IMR-90 (cell line): ENCODE data around the gene EXOC4. TPM values are rescaled to one million over a fixed set of nuclear protein-coding genes. Genes with fewer than 3 reads are reported as not detected.

Experiments used
- ATAC-seq: fragments of 200-7000 bp; cut with Tn5 transposase; 2 replicates; pipeline ENCODE4 v1.9.1; 2020; ENCODE audit warnings: low read depth, mild to moderate bottlenecking, moderate library complexity
- BruUV-seq: library from RNA; stranded (reverse); fragments of 400-500 nt; replicated peaks from 2 replicates; lab custom pipeline; 2021; lab: Mats Ljungman, UMichigan
- CTCF ChIA-PET: fragments of 300-600 bp; formaldehyde crosslinking; extraction: SDS; loops from one replicate; lab custom pipeline; 2021; ENCODE audit warnings: antibody characterized with exemption; lab: Yijun Ruan, JAX
- POLR2A ChIA-PET: fragments of 300-600 bp; sonication (Branson Sonifier 250); formaldehyde crosslinking; loops from one replicate; lab custom pipeline; 2022; ENCODE audit warnings: antibody characterized with exemption; ENCODE audit not compliant: unreplicated experiment; lab: Charles Lee
- DNase-seq: peaks from one replicate; pipeline ENCODE4 v3.0.0; 2013
- H2AFZ ChIP-seq: replicated peaks from 2 replicates; pipeline ENCODE3; 2013; ENCODE audit warnings: low read length, mild to moderate bottlenecking; ENCODE audit not compliant: poor library complexity
- H2AK5ac ChIP-seq: 2 replicates; pipeline ENCODE4 v1.6.1; 2013; ENCODE audit warnings: low read depth, low read length, inconsistent platforms
- H2AK9ac ChIP-seq: replicated peaks from 2 replicates; pipeline ENCODE3; 2013; ENCODE audit warnings: mild to moderate bottlenecking, low read depth, low read length, moderate library complexity; ENCODE audit not compliant: poor library complexity
- H2BK120ac ChIP-seq: 2 replicates; pipeline ENCODE4 v1.6.1; 2013; ENCODE audit warnings: low read depth, low read length, inconsistent platforms
- H2BK15ac ChIP-seq: 3 replicates; pipeline ENCODE4 v1.6.1; 2013; ENCODE audit warnings: low read depth, low read length, inconsistent platforms
- H2BK20ac ChIP-seq: 2 replicates; pipeline ENCODE4 v1.6.1; 2013; ENCODE audit warnings: low read depth, mild to moderate bottlenecking, inconsistent platforms, low read length, moderate library complexity
- H2BK5ac ChIP-seq: 2 replicates; pipeline ENCODE4 v1.6.1; 2013; ENCODE audit warnings: mild to moderate bottlenecking, low read depth, low read length, inconsistent platforms; ENCODE audit not compliant: poor library complexity, severe bottlenecking
- H3K14ac ChIP-seq: replicated peaks from 2 replicates; pipeline ENCODE4 v1.6.1; 2013; ENCODE audit warnings: low read depth, low read length, inconsistent platforms
- H3K18ac ChIP-seq: 2 replicates; pipeline ENCODE4 v1.6.1; 2013; ENCODE audit warnings: low read depth, low read length, control low read depth
- H3K23ac ChIP-seq: 2 replicates; pipeline ENCODE4 v1.6.1; 2013; ENCODE audit warnings: low read depth, low read length, inconsistent platforms
- H3K27ac ChIP-seq: 2 replicates; pipeline ENCODE4 v1.5.1; 2013; ENCODE audit warnings: mild to moderate bottlenecking, control low read depth, low read length; ENCODE audit not compliant: insufficient read depth
- H3K27me3 ChIP-seq: 2 replicates; pipeline ENCODE4 v1.6.1; 2013; ENCODE audit warnings: low read length; ENCODE audit not compliant: control insufficient read depth, insufficient read depth
- H3K36me3 ChIP-seq: 2 replicates; pipeline ENCODE4 v1.6.1; 2013; ENCODE audit warnings: low read length, mixed read lengths; ENCODE audit not compliant: control insufficient read depth, insufficient read depth
- H3K4ac ChIP-seq: 2 replicates; pipeline ENCODE4 v1.6.1; 2013; ENCODE audit warnings: low read depth, low read length, inconsistent platforms
- H3K4me1 ChIP-seq: 2 replicates; pipeline ENCODE4 v1.6.1; 2013; ENCODE audit warnings: low read length, mixed read lengths; ENCODE audit not compliant: control insufficient read depth, insufficient read depth
- H3K4me2 ChIP-seq: 2 replicates; pipeline ENCODE4 v1.6.1; 2013; ENCODE audit warnings: low read depth, mild to moderate bottlenecking, control low read depth, low read length, moderate library complexity
- H3K4me3 ChIP-seq: 2 replicates; pipeline ENCODE4 v1.5.1; 2013; ENCODE audit warnings: low read depth, mild to moderate bottlenecking, control low read depth, low read length, moderate library complexity; ENCODE audit not compliant: insufficient read depth
- H3K56ac ChIP-seq: 2 replicates; pipeline ENCODE4 v1.6.1; 2013; ENCODE audit warnings: low read length, inconsistent platforms; ENCODE audit not compliant: insufficient read depth; ENCODE audit errors: extremely low read depth
- H3K79me1 ChIP-seq, 2 experiments: 2 replicates each; pipeline ENCODE4 v1.6.1; 2013; ENCODE audit warnings: low read length in 2 of 2, inconsistent platforms in 1 of 2, low read depth in 1 of 2
- H3K9ac ChIP-seq: 2 replicates; pipeline ENCODE4 v1.6.1; 2013; ENCODE audit warnings: low read depth, low read length, control low read depth
- H3K9me1 ChIP-seq: 2 replicates; pipeline ENCODE4 v1.6.1; 2013; ENCODE audit warnings: low read length, inconsistent platforms; ENCODE audit not compliant: insufficient read depth
- H3K9me3 ChIP-seq: 2 replicates; pipeline ENCODE4 v1.6.1; 2013; ENCODE audit warnings: low read length; ENCODE audit not compliant: control insufficient read depth, insufficient read depth
- H4K20me1 ChIP-seq: 2 replicates; pipeline ENCODE4 v1.6.1; 2013; ENCODE audit warnings: low read length, inconsistent platforms; ENCODE audit not compliant: insufficient read depth
- H4K5ac ChIP-seq: 2 replicates; pipeline ENCODE4 v1.6.1; 2013; ENCODE audit warnings: mild to moderate bottlenecking, low read depth, low read length, control low read depth
- H4K8ac ChIP-seq, 2 experiments: 2 replicates each; pipeline ENCODE4 v1.6.1; 2013; ENCODE audit warnings: low read depth in 2 of 2, low read length in 2 of 2, control low read depth in 1 of 2, inconsistent platforms in 1 of 2
- H4K91ac ChIP-seq: 2 replicates; pipeline ENCODE4 v1.6.1; 2013; ENCODE audit warnings: low read depth, low read length, inconsistent platforms; ENCODE audit not compliant: insufficient read depth
- BHLHE40 ChIP-seq: fragments of 150-350 bp; IDR thresholded peaks from 2 replicates; pipeline ENCODE4 v1.6.1; 2016; ENCODE audit warnings: mild to moderate bottlenecking, low read depth, low read length
- CEBPB ChIP-seq: IDR thresholded peaks from 2 replicates; pipeline ENCODE4 v1.6.1; 2012; ENCODE audit warnings: low read depth, low read length, improper control_type of control experiment
- CHD1 ChIP-seq: IDR thresholded peaks from 2 replicates; pipeline ENCODE4 v1.6.1; 2012; ENCODE audit warnings: low read depth, low read length, improper control_type of control experiment
- ELK1 ChIP-seq: fragments of 150-350 bp; IDR thresholded peaks from 2 replicates; pipeline ENCODE4 v1.6.1; 2016; ENCODE audit warnings: low read depth, mild to moderate bottlenecking, low read length, moderate library complexity, borderline replicate concordance
- FOS ChIP-seq: fragments of 150-350 bp; IDR thresholded peaks from 2 replicates; pipeline ENCODE4 v1.6.1; 2016; ENCODE audit warnings: low read depth, low read length
- MAFK ChIP-seq: IDR thresholded peaks from 2 replicates; pipeline ENCODE4 v1.6.1; 2012; ENCODE audit warnings: low read depth, low read length, improper control_type of control experiment
- MAZ ChIP-seq: IDR thresholded peaks from 2 replicates; pipeline ENCODE4 v1.6.1; 2012; ENCODE audit warnings: low read depth, mild to moderate bottlenecking, low read length, improper control_type of control experiment, moderate library complexity, borderline replicate concordance
- MXI1 ChIP-seq: IDR thresholded peaks from 2 replicates; pipeline ENCODE4 v1.6.1; 2012; ENCODE audit warnings: low read depth, mild to moderate bottlenecking, low read length, moderate library complexity, borderline replicate concordance
- NFE2L2 ChIP-seq: fragments of 150-350 bp; IDR thresholded peaks from 2 replicates; pipeline ENCODE4 v1.6.1; 2016; ENCODE audit warnings: low read depth, mild to moderate bottlenecking, low read length
- POLR2A ChIP-seq: IDR thresholded peaks from 2 replicates; pipeline ENCODE4 v1.6.1; 2012; ENCODE audit warnings: mild to moderate bottlenecking, low read depth, low read length
- RAD21 ChIP-seq: IDR thresholded peaks from 2 replicates; pipeline ENCODE4 v1.6.1; 2012; ENCODE audit warnings: low read length, improper control_type of control experiment
- RCOR1 ChIP-seq: IDR thresholded peaks from 2 replicates; pipeline ENCODE4 v1.6.1; 2012; ENCODE audit warnings: mild to moderate bottlenecking, low read length, improper control_type of control experiment; ENCODE audit not compliant: insufficient replicate concordance
- RFX5 ChIP-seq: IDR thresholded peaks from 2 replicates; pipeline ENCODE4 v1.8.0; 2012; ENCODE audit warnings: low read depth, mild to moderate bottlenecking, low read length, moderate library complexity
- SMC3 ChIP-seq: fragments of 150-350 bp; IDR thresholded peaks from 2 replicates; pipeline ENCODE4 v1.6.1; 2016; ENCODE audit warnings: low read depth, mild to moderate bottlenecking, antibody characterized with exemption, low read length, moderate library complexity
- USF2 ChIP-seq: fragments of 150-350 bp; IDR thresholded peaks from 2 replicates; pipeline ENCODE4 v1.6.1; 2017; ENCODE audit warnings: mild to moderate bottlenecking, antibody characterized with exemption, low read length, low read depth
- WGBS, 2 experiments: methylation state at CpG; one replicate each; pipeline versions ENCODE4 v1.1.5 to v1.1.7; 2013; ENCODE audit warnings: missing lambda C conversion rate in 2 of 2; ENCODE audit not compliant: insufficient read length in 1 of 2; ENCODE audit errors: extremely low coverage in 2 of 2; 5-methylcytosine and 5-hydroxymethylcytosine counted together
- dilution Hi-C: fragments of 300-500 bp; cut with HindIII; formaldehyde crosslinking; loops from one replicate; pipeline ENCODE4 v1.14.3; 2018; ENCODE audit warnings: low sequenced_read_pairs; ENCODE audit not compliant: unreplicated experiment
- in situ Hi-C: fragments of 300-500 bp; cut with MboI; formaldehyde crosslinking; loops from 3 replicates; pipeline ENCODE4 v1.14.3; 2019; ENCODE audit warnings: low sequenced_read_pairs, inconsistent platforms, mixed read lengths
- intact Hi-C: fragments of 100-400 bp; cut with micrococcal nuclease; formaldehyde crosslinking; loops from 2 replicates; pipeline ENCODE4 v1.10.0; 2022
- polyA plus RNA-seq, 3 experiments: library from polyadenylated mRNA; depleted of rRNA; stranded (reverse); fragments of >200 nt; gene quantifications; 2 replicates each; pipeline ENCODE4 v1.2.3, GENCODE V29; 2012; ENCODE audit warnings: low replicate concordance in 1 of 3
- total RNA-seq: library from RNA; depleted of rRNA; stranded (reverse); fragments of >200 nt; gene quantifications from 2 replicates; pipeline ENCODE4 v1.2.3, GENCODE V29; 2012
- TF ChIP-seq, protein P1 (sequence below): conservative IDR thresholded peaks from 2 replicates; pipeline ENCODE4 v1.5.1; 2012; ENCODE audit warnings: mild to moderate bottlenecking, low read depth, low read length, improper control_type of control experiment

EXOC4 gene
- total and polyA plus RNA-seq, 2 of the 4 experiments (the other 2 are of a cell fraction), result 25.4 to 94.6 TPM

GRCh38 chr7:133682364-133683181 is 429.7 kb downstream of the EXOC4 start:
- POLR2A ChIA-PET, result no interaction called here
- H3K56ac ChIP-seq, result no peak overlapping the region
- no peaks in the 10 kb centered on the region for H3K9me3 ChIP-seq
- dilution Hi-C loops (no loop called here), intact Hi-C loops (no loop called here), in situ Hi-C loops (no loop called here)
- no peak overlapping the region for H3K23ac ChIP-seq
- no peak overlapping the region for H2BK120ac ChIP-seq
- ATAC-seq (no peak), DNase-seq (no peak)
- H3K14ac ChIP-seq, result no peak overlapping the region
- no peaks in the 10 kb centered on the region for H3K36me3 ChIP-seq
- H4K91ac ChIP-seq, result no peak overlapping the region
- H2BK20ac ChIP-seq, result no peak overlapping the region
- TF ChIP-seq BHLHE40 (no peak), MAFK (no peak), CHD1 (no peak), ELK1 (no peak), NFE2L2 (no peak), RAD21 (no peak), CEBPB (no peak), SMC3 (no peak), RFX5 (no peak), RCOR1 (no peak), MAZ (no peak), FOS (no peak), MXI1 (no peak), POLR2A (no peak), USF2 (no peak)
- TF ChIP-seq, protein P1, sequence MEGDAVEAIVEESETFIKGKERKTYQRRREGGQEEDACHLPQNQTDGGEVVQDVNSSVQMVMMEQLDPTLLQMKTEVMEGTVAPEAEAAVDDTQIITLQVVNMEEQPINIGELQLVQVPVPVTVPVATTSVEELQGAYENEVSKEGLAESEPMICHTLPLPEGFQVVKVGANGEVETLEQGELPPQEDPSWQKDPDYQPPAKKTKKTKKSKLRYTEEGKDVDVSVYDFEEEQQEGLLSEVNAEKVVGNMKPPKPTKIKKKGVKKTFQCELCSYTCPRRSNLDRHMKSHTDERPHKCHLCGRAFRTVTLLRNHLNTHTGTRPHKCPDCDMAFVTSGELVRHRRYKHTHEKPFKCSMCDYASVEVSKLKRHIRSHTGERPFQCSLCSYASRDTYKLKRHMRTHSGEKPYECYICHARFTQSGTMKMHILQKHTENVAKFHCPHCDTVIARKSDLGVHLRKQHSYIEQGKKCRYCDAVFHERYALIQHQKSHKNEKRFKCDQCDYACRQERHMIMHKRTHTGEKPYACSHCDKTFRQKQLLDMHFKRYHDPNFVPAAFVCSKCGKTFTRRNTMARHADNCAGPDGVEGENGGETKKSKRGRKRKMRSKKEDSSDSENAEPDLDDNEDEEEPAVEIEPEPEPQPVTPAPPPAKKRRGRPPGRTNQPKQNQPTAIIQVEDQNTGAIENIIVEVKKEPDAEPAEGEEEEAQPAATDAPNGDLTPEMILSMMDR, result no peak
- H4K5ac ChIP-seq, result no peak overlapping the region
- no peak overlapping the region for H3K4me3 ChIP-seq
- no peaks in the 10 kb centered on the region for H4K20me1 ChIP-seq
- H2AK5ac ChIP-seq, result no peak overlapping the region
- no peak overlapping the region for H4K8ac ChIP-seq
- no peak overlapping the region for H3K9ac ChIP-seq
- CTCF ChIA-PET, result no interaction called here
- no peak overlapping the region for H3K27ac ChIP-seq
- no peaks in the 10 kb centered on the region for H3K4me1 ChIP-seq
- H3K4me2 ChIP-seq, result no peak overlapping the region
- H2BK15ac ChIP-seq, result no peak overlapping the region
- BruUV-seq, result no TSS peak
- no peak overlapping the region for H2AK9ac ChIP-seq
- H2AFZ ChIP-seq, result no peak overlapping the region
- WGBS, 2 experiments, result no CpG with 5 or more reads among the region's 9 CpGs
- no peak overlapping the region for H3K18ac ChIP-seq
- no peaks in the 10 kb centered on the region for H3K9me1 ChIP-seq
- H3K4ac ChIP-seq, result no peak overlapping the region
- H3K27me3 ChIP-seq, result no peaks in the 10 kb centered on the region
- no peak overlapping the region for H2BK5ac ChIP-seq
- no peaks in the 10 kb centered on the region; a peak in 1 of 4 replicates for H3K79me1 ChIP-seq
